WTC11 (cell line): Measurements from ENCODE around the gene RGMB. TPM values are rescaled to one million over a fixed set of nuclear protein-coding genes. Genes with fewer than 3 reads are reported as not detected.
A peak's percentile ranks its signal among the peaks of the same experiment; 100 is the strongest.

Experiments used
- ATAC-seq: fragments of 200-7000 bp; cut with Tn5 transposase; 2 replicates; pipeline ENCODE4 v1.10.0; 2021; ENCODE audit warnings: mild to moderate bottlenecking, moderate library complexity
- CTCF ChIA-PET: fragments of 300-600 bp; sonication (Branson Sonifier 250); formaldehyde crosslinking; loops from one replicate; lab custom pipeline; 2021; ENCODE audit warnings: antibody characterized with exemption; lab: Charles Lee
- POLR2A ChIA-PET: fragments of 350-600 bp; sonication (Branson Sonifier 250); formaldehyde crosslinking; loops from one replicate; lab custom pipeline; 2021; ENCODE audit warnings: antibody characterized with exemption; lab: Charles Lee
- DNase-seq: peaks from one replicate; pipeline ENCODE4 v3.0.0; 2021; ENCODE audit warnings: low spot score
- H3K27ac Mint-ChIP-seq: 2 replicates; pipeline ENCODE4 v1.8.0; 2021; ENCODE audit warnings: mixed read lengths
- H3K27me3 Mint-ChIP-seq: 2 replicates; pipeline ENCODE4 v1.8.0; 2021; ENCODE audit warnings: low read depth, mild to moderate bottlenecking, moderate library complexity, mixed read lengths
- H3K36me3 Mint-ChIP-seq: 2 replicates; pipeline ENCODE4 v1.8.0; 2021; ENCODE audit warnings: mixed read lengths
- H3K4me1 Mint-ChIP-seq: 2 replicates; pipeline ENCODE4 v1.8.0; 2022; ENCODE audit warnings: mixed read lengths
- H3K4me3 Mint-ChIP-seq: 2 replicates; pipeline ENCODE4 v1.8.0; 2021; ENCODE audit warnings: mild to moderate bottlenecking, moderate library complexity, mixed read lengths
- H3K9me3 Mint-ChIP-seq: 2 replicates; pipeline ENCODE4 v1.8.0; 2021; ENCODE audit warnings: mixed read lengths
- ATF1 ChIP-seq: sonication (generic); formaldehyde crosslinking; IDR thresholded peaks from 2 replicates; pipeline ENCODE4 v1.8.1; 2023; ENCODE audit warnings: mild to moderate bottlenecking, moderate library complexity, missing genetic modification reagents
- ATF2 ChIP-seq: sonication (generic); formaldehyde crosslinking; IDR thresholded peaks from 2 replicates; pipeline ENCODE4 v1.8.1; 2022; ENCODE audit warnings: low read depth, missing genetic modification reagents, borderline replicate concordance
- CBFB ChIP-seq: sonication (generic); formaldehyde crosslinking; IDR thresholded peaks from 2 replicates; pipeline ENCODE4 v1.8.1; 2022; ENCODE audit warnings: mild to moderate bottlenecking, low read depth, missing genetic modification reagents
- CREB1 ChIP-seq: sonication (generic); formaldehyde crosslinking; IDR thresholded peaks from 2 replicates; pipeline ENCODE4 v1.8.0; 2023; ENCODE audit warnings: mild to moderate bottlenecking, missing genetic modification reagents
- E2F4 ChIP-seq: sonication (generic); formaldehyde crosslinking; IDR thresholded peaks from 2 replicates; pipeline ENCODE4 v1.8.1; 2022; ENCODE audit warnings: low read depth, mild to moderate bottlenecking, moderate library complexity, missing genetic modification reagents, borderline replicate concordance
- ELF4 ChIP-seq: sonication (generic); formaldehyde crosslinking; IDR thresholded peaks from 2 replicates; pipeline ENCODE4 v1.8.1; 2022; ENCODE audit warnings: low read depth, mild to moderate bottlenecking, moderate library complexity, missing genetic modification reagents
- GRHL2 ChIP-seq: fragments of 250-450 bp; sonication (Bioruptor Pico); IDR thresholded peaks from 2 replicates; pipeline ENCODE4 v1.8.0; 2022; ENCODE audit warnings: mild to moderate bottlenecking, moderate library complexity; ENCODE audit not compliant: insufficient replicate concordance, severe bottlenecking
- GTF2I ChIP-seq: fragments of 250-450 bp; sonication (Bioruptor Pico); conservative IDR thresholded peaks from 2 replicates; pipeline ENCODE4 v1.4.0; 2021; ENCODE audit warnings: mild to moderate bottlenecking
- KAT7 ChIP-seq: sonication (generic); formaldehyde crosslinking; IDR thresholded peaks from 2 replicates; pipeline ENCODE4 v1.8.1; 2023; ENCODE audit warnings: missing genetic modification reagents, mild to moderate bottlenecking, borderline replicate concordance
- MAX ChIP-seq: sonication (generic); formaldehyde crosslinking; IDR thresholded peaks from 2 replicates; pipeline ENCODE4 v1.8.0; 2022; ENCODE audit warnings: mild to moderate bottlenecking, missing genetic modification reagents
- PRDM15 ChIP-seq: sonication (generic); formaldehyde crosslinking; IDR thresholded peaks from 2 replicates; pipeline ENCODE4 v1.8.0; 2022; ENCODE audit warnings: missing genetic modification reagents
- PREB ChIP-seq: sonication (generic); formaldehyde crosslinking; IDR thresholded peaks from 2 replicates; pipeline ENCODE4 v1.8.1; 2022; ENCODE audit warnings: mild to moderate bottlenecking, missing genetic modification reagents, moderate library complexity, borderline replicate concordance
- RORB ChIP-seq: fragments of 250-450 bp; sonication (Bioruptor Pico); IDR thresholded peaks from 2 replicates; pipeline ENCODE4 v1.9.0; 2021; ENCODE audit warnings: mild to moderate bottlenecking
- TEAD4 ChIP-seq: sonication (generic); formaldehyde crosslinking; IDR thresholded peaks from 2 replicates; pipeline ENCODE4 v1.8.0; 2022; ENCODE audit warnings: mild to moderate bottlenecking, missing genetic modification reagents
- USF2 ChIP-seq: sonication (generic); formaldehyde crosslinking; IDR thresholded peaks from 2 replicates; pipeline ENCODE4 v1.8.1; 2023; ENCODE audit warnings: mild to moderate bottlenecking, missing genetic modification reagents, moderate library complexity
- ZNF219 ChIP-seq: sonication (generic); formaldehyde crosslinking; IDR thresholded peaks from 2 replicates; pipeline ENCODE4 v1.8.0; 2023; ENCODE audit warnings: missing genetic modification reagents, mild to moderate bottlenecking, borderline replicate concordance
- ZNF281 ChIP-seq: sonication (generic); formaldehyde crosslinking; IDR thresholded peaks from 2 replicates; pipeline ENCODE4 v1.8.0; 2023; ENCODE audit warnings: mild to moderate bottlenecking, missing genetic modification reagents
- ZNF317 ChIP-seq: sonication (generic); formaldehyde crosslinking; IDR thresholded peaks from 2 replicates; pipeline ENCODE4 v1.8.1; 2023; ENCODE audit warnings: low read depth, mild to moderate bottlenecking, moderate library complexity, missing genetic modification reagents, borderline replicate concordance
- ZNF396 ChIP-seq: fragments of 250-450 bp; sonication (Bioruptor Pico); IDR thresholded peaks from 2 replicates; pipeline ENCODE4 v1.8.0; 2021; ENCODE audit warnings: mild to moderate bottlenecking, moderate library complexity, borderline replicate concordance
- total RNA-seq: library from RNA; stranded (reverse); gene quantifications from 3 replicates; pipeline ENCODE4 v1.2.3, GENCODE V29; 2021

The RGMB gene
- total RNA-seq, 1 experiment from 2014 or later: 33.0 TPM

GRCh38 chr5:98773464-98774191 lies at the start of gene RGMB (continued):
- TF ChIP-seq ATF2 (CRISPR knock-in tag): no peak
- TF ChIP-seq RORB: no peak
- no peak for TF ChIP-seq ZNF396 (CRISPR knock-in tag)
- no peak for TF ChIP-seq ZNF317 (CRISPR knock-in tag)
- TF ChIP-seq TEAD4 (CRISPR knock-in tag): no peak
- TF ChIP-seq PRDM15 (CRISPR knock-in tag): no peak
- peak; percentile 81; the same call in 1 of the 2 replicates for TF ChIP-seq KAT7 (CRISPR knock-in tag)
- TF ChIP-seq ATF1 (CRISPR knock-in tag): no peak
- 0 out of 2 replicates have a peak, but pooled peaks have one; percentile 3 for TF ChIP-seq ZNF219 (CRISPR knock-in tag)
- TF ChIP-seq PREB (CRISPR knock-in tag): no peak
- TF ChIP-seq E2F4 (CRISPR knock-in tag): peak; percentile 56; the same call in 1 of the 2 replicates
- no peak for TF ChIP-seq USF2 (CRISPR knock-in tag)
- TF ChIP-seq, all 79 proteins: peak for 22

GRCh38 chr5:98726258-98726657 lies 47.2 kb upstream of the RGMB start:
- POLR2A ChIA-PET: no interaction called here
- Mint-ChIP-seq H3K27me3 (no peaks in the 10 kb centered on the region), H3K4me3 (no peak overlapping the region), H3K4me1 (no peaks in the 10 kb centered on the region), H3K9me3 (no peaks in the 10 kb centered on the region), H3K27ac (no peak overlapping the region), H3K36me3 (0 out of 2 replicates have a peak, but pooled peaks cover 3% of the 10 kb centered on the region)
- no peak for DNase-seq
- ATAC-seq: no peak
- CTCF ChIA-PET: no interaction called here
- no peak for TF ChIP-seq ZNF281 (CRISPR knock-in tag)
- no peak for TF ChIP-seq GTF2I (CRISPR knock-in tag)
- TF ChIP-seq CBFB: no peak
- no peak for TF ChIP-seq GRHL2 (CRISPR knock-in tag)
- no peak for TF ChIP-seq USF2 (CRISPR knock-in tag)
- TF ChIP-seq ELF4 (CRISPR knock-in tag): no peak
- TF ChIP-seq KAT7 (CRISPR knock-in tag): no peak
- no peak for TF ChIP-seq MAX
- TF ChIP-seq CREB1 (CRISPR knock-in tag): no peak
